Measurements from ENCODE around the gene NEMP2.

Gene NEMP2

GRCh38 chr2:190538201-190538600 lies 3.7 kb upstream of the NEMP2 start:
- H3K4me1 ChIP-seq: peaks cover 4% of the 10 kb centered on the region
- H3K36me3 ChIP-seq (ENCODE audit: control insufficient read depth, insufficient read depth, low read length): no peaks in the 10 kb centered on the region
- H3K4me2 ChIP-seq (ENCODE audit: low read length): no peak overlapping the region
- H3K27me3 ChIP-seq (ENCODE audit: control insufficient read depth, insufficient read depth, low read length): no peaks in the 10 kb centered on the region
- no peak overlapping the region for H2AFZ ChIP-seq
- no peaks in the 10 kb centered on the region for H3K79me2 ChIP-seq
- peaks cover 4% of the 10 kb centered on the region for H3K9me3 ChIP-seq (ENCODE audit: control insufficient read depth, low read length)
- H3K9ac ChIP-seq: no peak overlapping the region
- no peak overlapping the region for H3K4me3 ChIP-seq (ENCODE audit: low read depth, low read length)
- H3K27ac ChIP-seq: no peak overlapping the region
- no peak for TF ChIP-seq CTCF (IDR thresholded peaks at IDR 0.05)

GRCh38 chr2:190537765-190538164 lies 3.2 kb upstream of the NEMP2 start:
- Histone ChIP-seq H3K9ac (no peak overlapping the region), H3K27ac (no peak overlapping the region), H3K36me3 (ENCODE audit: control insufficient read depth, insufficient read depth, low read length) (no peaks in the 10 kb centered on the region), H3K27me3 (ENCODE audit: control insufficient read depth, insufficient read depth, low read length) (no peaks in the 10 kb centered on the region), H3K4me2 (ENCODE audit: low read length) (no peak overlapping the region), H3K79me2 (no peaks in the 10 kb centered on the region), H3K9me3 (ENCODE audit: control insufficient read depth, low read length) (peaks cover 4% of the 10 kb centered on the region), H2AFZ (no peak overlapping the region), H3K4me1 (peaks cover 4% of the 10 kb centered on the region), H3K4me3 (ENCODE audit: low read depth, low read length) (no peak overlapping the region)
- no peak for TF ChIP-seq CTCF (IDR thresholded peaks at IDR 0.05)

- Histone ChIP-seq H3K4me3 (ENCODE audit: low read depth, low read length) (peak overlapping the region; percentile 72), H3K36me3 (ENCODE audit: control insufficient read depth, insufficient read depth, low read length) (no peaks in the 10 kb centered on the region), H3K9ac (no peak overlapping the region), H3K79me2 (no peaks in the 10 kb centered on the region), H3K27ac (peak overlapping the region; percentile 74), H3K27me3 (ENCODE audit: control insufficient read depth, insufficient read depth, low read length) (no peaks in the 10 kb centered on the region), H3K4me1 (peaks cover 4% of the 10 kb centered on the region), H2AFZ (peak overlapping the region; percentile 72), H3K9me3 (ENCODE audit: control insufficient read depth, low read length) (peaks cover 4% of the 10 kb centered on the region), H3K4me2 (ENCODE audit: low read length) (peak overlapping the region; percentile 90)
- TF ChIP-seq CTCF (IDR thresholded peaks at IDR 0.05): no peak
Observed at GRCh38 chr2:190535586-190535985, 1.1 kb upstream of the NEMP2 start.

GRCh38 chr2:190535121-190535439 lies 558 bp upstream of the NEMP2 start:
- Histone ChIP-seq H2AFZ (peak overlapping the region; percentile 72), H3K9me3 (ENCODE audit: control insufficient read depth, low read length) (peaks cover 4% of the 10 kb centered on the region), H3K79me2 (no peaks in the 10 kb centered on the region), H3K9ac (peak overlapping the region; percentile 83), H3K27me3 (ENCODE audit: control insufficient read depth, insufficient read depth, low read length) (no peaks in the 10 kb centered on the region), H3K36me3 (ENCODE audit: control insufficient read depth, insufficient read depth, low read length) (no peaks in the 10 kb centered on the region), H3K4me3 (ENCODE audit: low read depth, low read length) (peak overlapping the region; percentile 72), H3K27ac (peak overlapping the region; percentile 74), H3K4me2 (ENCODE audit: low read length) (peak overlapping the region; percentile 90), H3K4me1 (peaks cover 4% of the 10 kb centered on the region)
- no peak for TF ChIP-seq CTCF (IDR thresholded peaks at IDR 0.05)

- H3K4me1 ChIP-seq: peaks cover 4% of the 10 kb centered on the region
- peak overlapping the region; percentile 90 for H3K4me2 ChIP-seq (ENCODE audit: low read length)
- TF ChIP-seq CTCF (IDR thresholded peaks at IDR 0.05): no peak
- peak overlapping the region; percentile 72 for H2AFZ ChIP-seq
- no peaks in the 10 kb centered on the region for H3K27me3 ChIP-seq (ENCODE audit: control insufficient read depth, insufficient read depth, low read length)
- no peaks in the 10 kb centered on the region for H3K79me2 ChIP-seq
- no peak overlapping the region for H3K9ac ChIP-seq
- peak overlapping the region; percentile 74 for H3K27ac ChIP-seq
- peaks cover 4% of the 10 kb centered on the region for H3K9me3 ChIP-seq (ENCODE audit: control insufficient read depth, low read length)
- H3K36me3 ChIP-seq (ENCODE audit: control insufficient read depth, insufficient read depth, low read length): no peaks in the 10 kb centered on the region
- H3K4me3 ChIP-seq (ENCODE audit: low read depth, low read length): peak overlapping the region; percentile 72
Observed at GRCh38 chr2:190533968-190534309, 583 bp downstream of the NEMP2 start.

Measured in parathyroid adenoma (tissue), 2 donors.